IMR-90 (cell line): ENCODE data around the gene XDH. TPM values are rescaled to one million over a fixed set of nuclear protein-coding genes. Genes with fewer than 3 reads are reported as not detected.
A peak's percentile ranks its signal among the peaks of the same experiment; 100 is the strongest.

Experiments
- ATAC-seq: fragments of 200-7000 bp; cut with Tn5 transposase; 2 replicates; pipeline ENCODE4 v1.9.1; 2020; ENCODE audit warnings: low read depth, mild to moderate bottlenecking, moderate library complexity
- BruUV-seq: library from RNA; stranded (reverse); fragments of 400-500 nt; replicated peaks from 2 replicates; lab custom pipeline; 2021; lab: Mats Ljungman, UMichigan
- CTCF ChIA-PET: fragments of 300-600 bp; formaldehyde crosslinking; extraction: SDS; loops from one replicate; lab custom pipeline; 2021; ENCODE audit warnings: antibody characterized with exemption; lab: Yijun Ruan, JAX
- POLR2A ChIA-PET: fragments of 300-600 bp; sonication (Branson Sonifier 250); formaldehyde crosslinking; loops from one replicate; lab custom pipeline; 2022; ENCODE audit warnings: antibody characterized with exemption; ENCODE audit not compliant: unreplicated experiment; lab: Charles Lee
- DNase-seq: peaks from one replicate; pipeline ENCODE4 v3.0.0; 2013
- H2AFZ ChIP-seq: replicated peaks from 2 replicates; pipeline ENCODE3; 2013; ENCODE audit warnings: low read length, mild to moderate bottlenecking; ENCODE audit not compliant: poor library complexity
- H2AK5ac ChIP-seq: 2 replicates; pipeline ENCODE4 v1.6.1; 2013; ENCODE audit warnings: low read depth, low read length, inconsistent platforms
- H2AK9ac ChIP-seq: replicated peaks from 2 replicates; pipeline ENCODE3; 2013; ENCODE audit warnings: mild to moderate bottlenecking, low read depth, low read length, moderate library complexity; ENCODE audit not compliant: poor library complexity
- H2BK120ac ChIP-seq: 2 replicates; pipeline ENCODE4 v1.6.1; 2013; ENCODE audit warnings: low read depth, low read length, inconsistent platforms
- H2BK15ac ChIP-seq: 3 replicates; pipeline ENCODE4 v1.6.1; 2013; ENCODE audit warnings: low read depth, low read length, inconsistent platforms
- H2BK20ac ChIP-seq: 2 replicates; pipeline ENCODE4 v1.6.1; 2013; ENCODE audit warnings: low read depth, mild to moderate bottlenecking, inconsistent platforms, low read length, moderate library complexity
- H2BK5ac ChIP-seq: 2 replicates; pipeline ENCODE4 v1.6.1; 2013; ENCODE audit warnings: mild to moderate bottlenecking, low read depth, low read length, inconsistent platforms; ENCODE audit not compliant: poor library complexity, severe bottlenecking
- H3K14ac ChIP-seq: replicated peaks from 2 replicates; pipeline ENCODE4 v1.6.1; 2013; ENCODE audit warnings: low read depth, low read length, inconsistent platforms
- H3K18ac ChIP-seq: 2 replicates; pipeline ENCODE4 v1.6.1; 2013; ENCODE audit warnings: low read depth, low read length, control low read depth
- H3K23ac ChIP-seq: 2 replicates; pipeline ENCODE4 v1.6.1; 2013; ENCODE audit warnings: low read depth, low read length, inconsistent platforms
- H3K27ac ChIP-seq: 2 replicates; pipeline ENCODE4 v1.5.1; 2013; ENCODE audit warnings: mild to moderate bottlenecking, control low read depth, low read length; ENCODE audit not compliant: insufficient read depth
- H3K27me3 ChIP-seq: 2 replicates; pipeline ENCODE4 v1.6.1; 2013; ENCODE audit warnings: low read length; ENCODE audit not compliant: control insufficient read depth, insufficient read depth
- H3K36me3 ChIP-seq: 2 replicates; pipeline ENCODE4 v1.6.1; 2013; ENCODE audit warnings: low read length, mixed read lengths; ENCODE audit not compliant: control insufficient read depth, insufficient read depth
- H3K4ac ChIP-seq: 2 replicates; pipeline ENCODE4 v1.6.1; 2013; ENCODE audit warnings: low read depth, low read length, inconsistent platforms
- H3K4me1 ChIP-seq: 2 replicates; pipeline ENCODE4 v1.6.1; 2013; ENCODE audit warnings: low read length, mixed read lengths; ENCODE audit not compliant: control insufficient read depth, insufficient read depth
- H3K4me2 ChIP-seq: 2 replicates; pipeline ENCODE4 v1.6.1; 2013; ENCODE audit warnings: low read depth, mild to moderate bottlenecking, control low read depth, low read length, moderate library complexity
- H3K4me3 ChIP-seq: 2 replicates; pipeline ENCODE4 v1.5.1; 2013; ENCODE audit warnings: low read depth, mild to moderate bottlenecking, control low read depth, low read length, moderate library complexity; ENCODE audit not compliant: insufficient read depth
- H3K56ac ChIP-seq: 2 replicates; pipeline ENCODE4 v1.6.1; 2013; ENCODE audit warnings: low read length, inconsistent platforms; ENCODE audit not compliant: insufficient read depth; ENCODE audit errors: extremely low read depth
- H3K79me1 ChIP-seq, 2 experiments: 2 replicates each; pipeline ENCODE4 v1.6.1; 2013; ENCODE audit warnings: low read length in 2 of 2, inconsistent platforms in 1 of 2, low read depth in 1 of 2
- H3K9ac ChIP-seq: 2 replicates; pipeline ENCODE4 v1.6.1; 2013; ENCODE audit warnings: low read depth, low read length, control low read depth
- H3K9me1 ChIP-seq: 2 replicates; pipeline ENCODE4 v1.6.1; 2013; ENCODE audit warnings: low read length, inconsistent platforms; ENCODE audit not compliant: insufficient read depth
- H3K9me3 ChIP-seq: 2 replicates; pipeline ENCODE4 v1.6.1; 2013; ENCODE audit warnings: low read length; ENCODE audit not compliant: control insufficient read depth, insufficient read depth
- H4K20me1 ChIP-seq: 2 replicates; pipeline ENCODE4 v1.6.1; 2013; ENCODE audit warnings: low read length, inconsistent platforms; ENCODE audit not compliant: insufficient read depth
- H4K5ac ChIP-seq: 2 replicates; pipeline ENCODE4 v1.6.1; 2013; ENCODE audit warnings: mild to moderate bottlenecking, low read depth, low read length, control low read depth
- H4K8ac ChIP-seq, 2 experiments: 2 replicates each; pipeline ENCODE4 v1.6.1; 2013; ENCODE audit warnings: low read depth in 2 of 2, low read length in 2 of 2, control low read depth in 1 of 2, inconsistent platforms in 1 of 2
- H4K91ac ChIP-seq: 2 replicates; pipeline ENCODE4 v1.6.1; 2013; ENCODE audit warnings: low read depth, low read length, inconsistent platforms; ENCODE audit not compliant: insufficient read depth
- BHLHE40 ChIP-seq: fragments of 150-350 bp; IDR thresholded peaks from 2 replicates; pipeline ENCODE4 v1.6.1; 2016; ENCODE audit warnings: mild to moderate bottlenecking, low read depth, low read length
- CHD1 ChIP-seq: IDR thresholded peaks from 2 replicates; pipeline ENCODE4 v1.6.1; 2012; ENCODE audit warnings: low read depth, low read length, improper control_type of control experiment
- CTCF ChIP-seq: conservative IDR thresholded peaks from 2 replicates; pipeline ENCODE4 v1.5.1; 2012; ENCODE audit warnings: mild to moderate bottlenecking, low read depth, low read length, improper control_type of control experiment
- FOS ChIP-seq: fragments of 150-350 bp; IDR thresholded peaks from 2 replicates; pipeline ENCODE4 v1.6.1; 2016; ENCODE audit warnings: low read depth, low read length
- MAZ ChIP-seq: IDR thresholded peaks from 2 replicates; pipeline ENCODE4 v1.6.1; 2012; ENCODE audit warnings: low read depth, mild to moderate bottlenecking, low read length, improper control_type of control experiment, moderate library complexity, borderline replicate concordance
- MXI1 ChIP-seq: IDR thresholded peaks from 2 replicates; pipeline ENCODE4 v1.6.1; 2012; ENCODE audit warnings: low read depth, mild to moderate bottlenecking, low read length, moderate library complexity, borderline replicate concordance
- POLR2A ChIP-seq: IDR thresholded peaks from 2 replicates; pipeline ENCODE4 v1.6.1; 2012; ENCODE audit warnings: mild to moderate bottlenecking, low read depth, low read length
- RAD21 ChIP-seq: IDR thresholded peaks from 2 replicates; pipeline ENCODE4 v1.6.1; 2012; ENCODE audit warnings: low read length, improper control_type of control experiment
- RCOR1 ChIP-seq: IDR thresholded peaks from 2 replicates; pipeline ENCODE4 v1.6.1; 2012; ENCODE audit warnings: mild to moderate bottlenecking, low read length, improper control_type of control experiment; ENCODE audit not compliant: insufficient replicate concordance
- RFX5 ChIP-seq: IDR thresholded peaks from 2 replicates; pipeline ENCODE4 v1.8.0; 2012; ENCODE audit warnings: low read depth, mild to moderate bottlenecking, low read length, moderate library complexity
- SMC3 ChIP-seq: fragments of 150-350 bp; IDR thresholded peaks from 2 replicates; pipeline ENCODE4 v1.6.1; 2016; ENCODE audit warnings: low read depth, mild to moderate bottlenecking, antibody characterized with exemption, low read length, moderate library complexity
- USF2 ChIP-seq: fragments of 150-350 bp; IDR thresholded peaks from 2 replicates; pipeline ENCODE4 v1.6.1; 2017; ENCODE audit warnings: mild to moderate bottlenecking, antibody characterized with exemption, low read length, low read depth
- WGBS, 2 experiments: methylation state at CpG; one replicate each; pipeline versions ENCODE4 v1.1.5 to v1.1.7; 2013; ENCODE audit warnings: missing lambda C conversion rate in 2 of 2; ENCODE audit not compliant: insufficient read length in 1 of 2; ENCODE audit errors: extremely low coverage in 2 of 2; 5-methylcytosine and 5-hydroxymethylcytosine counted together
- dilution Hi-C: fragments of 300-500 bp; cut with HindIII; formaldehyde crosslinking; loops from one replicate; pipeline ENCODE4 v1.14.3; 2018; ENCODE audit warnings: low sequenced_read_pairs; ENCODE audit not compliant: unreplicated experiment
- in situ Hi-C: fragments of 300-500 bp; cut with MboI; formaldehyde crosslinking; loops from 3 replicates; pipeline ENCODE4 v1.14.3; 2019; ENCODE audit warnings: low sequenced_read_pairs, inconsistent platforms, mixed read lengths
- intact Hi-C: fragments of 100-400 bp; cut with micrococcal nuclease; formaldehyde crosslinking; loops from 2 replicates; pipeline ENCODE4 v1.10.0; 2022
- polyA plus RNA-seq, 3 experiments: library from polyadenylated mRNA; depleted of rRNA; stranded (reverse); fragments of >200 nt; gene quantifications; 2 replicates each; pipeline ENCODE4 v1.2.3, GENCODE V29; 2012; ENCODE audit warnings: low replicate concordance in 1 of 3
- total RNA-seq: library from RNA; depleted of rRNA; stranded (reverse); fragments of >200 nt; gene quantifications from 2 replicates; pipeline ENCODE4 v1.2.3, GENCODE V29; 2012

XDH gene
- total and polyA plus RNA-seq, 2 of the 4 experiments (the other 2 are of a cell fraction) = 0.46 to 1.1 TPM

GRCh38 chr2:31353179-31353578 is 61.4 kb downstream of the XDH start:
- Histone ChIP-seq H3K79me1 (no peaks in the 10 kb centered on the region), H3K27ac (no peak overlapping the region), H3K4ac (no peak overlapping the region), H4K5ac (no peak overlapping the region), H4K20me1 (no peaks in the 10 kb centered on the region), H2AK9ac (no peak overlapping the region), H2BK5ac (no peak overlapping the region), H3K18ac (no peak overlapping the region), H3K36me3 (no peaks in the 10 kb centered on the region), H2BK15ac (no peak overlapping the region), H2AFZ (no peak overlapping the region), H2AK5ac (no peak overlapping the region), H3K9me1 (no peaks in the 10 kb centered on the region; the same call in 1 of the 2 replicates), H3K23ac (no peak overlapping the region), H3K4me1 (0 out of 2 replicates have a peak, but pooled peaks cover under 1% of the 10 kb centered on the region), H3K4me2 (no peak overlapping the region), H3K14ac (no peak overlapping the region), H3K56ac (no peak overlapping the region), H2BK120ac (no peak overlapping the region), H3K4me3 (no peak overlapping the region), H2BK20ac (no peak overlapping the region), H3K9ac (no peak overlapping the region), H4K8ac (no peak overlapping the region), H4K91ac (no peak overlapping the region), H3K27me3 (no peaks in the 10 kb centered on the region), H3K9me3 (no peaks in the 10 kb centered on the region)
- DNase-seq = peak; percentile 71
- WGBS, 2 experiments = no CpG with 5 or more reads among the region's 2 CpGs
- ATAC-seq = peak; percentile 60
- ChIA-PET POLR2A (no interaction called here), CTCF (no interaction called here)
- intact Hi-C loops = no loop called here
- no TSS peak for BruUV-seq
- in situ Hi-C loops = no loop called here
- no peak for TF ChIP-seq CTCF
- TF ChIP-seq FOS = no peak
- no peak for TF ChIP-seq BHLHE40
- no peak for TF ChIP-seq POLR2A
- TF ChIP-seq MAZ = no peak
- TF ChIP-seq SMC3 = no peak
- no peak for TF ChIP-seq RFX5
- no peak for TF ChIP-seq CHD1
- no peak for TF ChIP-seq RCOR1
- no peak for TF ChIP-seq USF2
- no peak for TF ChIP-seq RAD21
- TF ChIP-seq MXI1 = no peak
- dilution Hi-C loops = no loop called here
